Measurements from ENCODE around the gene ELOVL3. TPM values are rescaled to one million over a fixed set of nuclear protein-coding genes. Genes with fewer than 3 reads are reported as not detected.
"Not testable (repeated sequence)": the region's sequence is repeated elsewhere in the genome, so short reads cannot be mapped to it uniquely, and the experiment has no call there.

ELOVL3 gene
- total RNA-seq, result under 1 TPM in 1 of 2 donors, not detected in 1; 0.24 TPM

GRCh38 chr10:102225646-102226541 is at the start of gene ELOVL3:
TSS of gene ELOVL3 (plus strand) at chr10:102226299. CDS start at chr10:102226549, 250 bp downstream.
- TF ChIP-seq CTCF (IDR thresholded peaks at IDR 0.05), result no peak
- H3K36me3 ChIP-seq, result no peaks in the 10 kb centered on the region
- H3K9me3 ChIP-seq, result no peaks in the 10 kb centered on the region
- peaks cover 9% of the 10 kb centered on the region for H3K27me3 ChIP-seq
- intact Hi-C loops (cut with DNase I), result loop anchor here (5.0 kb wide), 1 partner anchor 171 kb away; the partner anchor contains the start of gene NFKB2
- H3K4me3 ChIP-seq, result peak within 1 kb of the TSS; percentile 27
- H3K9ac ChIP-seq (ENCODE audit: low read depth in 2 of 2, low read length in 2 of 2), result peak within 1 kb of the TSS in 1 of 2 donors; percentile 62
- peaks cover 5% of the 10 kb centered on the region for H3K4me1 ChIP-seq
- peak; percentile 95 for DNase-seq
- H3K27ac ChIP-seq, result peak within 1 kb of the TSS; percentile 36

GRCh38 chr10:102184606-102185005 is 41.5 kb upstream of the ELOVL3 start:
- no peak overlapping the region for H3K4me3 ChIP-seq
- no peak overlapping the region for H3K9ac ChIP-seq (ENCODE audit: low read depth in 2 of 2, low read length in 2 of 2)
- DNase-seq, result no peak
- TF ChIP-seq CTCF (IDR thresholded peaks at IDR 0.05), result no peak
- intact Hi-C loops (cut with DNase I), result no loop called here
- H3K4me1 ChIP-seq, result peaks cover 7% of the 10 kb centered on the region
- no peaks in the 10 kb centered on the region for H3K27me3 ChIP-seq
- no peaks in the 10 kb centered on the region for H3K36me3 ChIP-seq
- H3K27ac ChIP-seq, result no peak overlapping the region
- no peaks in the 10 kb centered on the region for H3K9me3 ChIP-seq

GRCh38 chr10:102185272-102185671 is 40.8 kb upstream of the ELOVL3 start:
- H3K4me1 ChIP-seq, result peaks cover 7% of the 10 kb centered on the region
- no peak overlapping the region for H3K27ac ChIP-seq
- no peak overlapping the region for H3K9ac ChIP-seq (ENCODE audit: low read depth in 2 of 2, low read length in 2 of 2)
- intact Hi-C loops (cut with DNase I), result no loop called here
- DNase-seq, result no peak
- H3K27me3 ChIP-seq, result no peaks in the 10 kb centered on the region
- H3K36me3 ChIP-seq, result no peaks in the 10 kb centered on the region
- H3K4me3 ChIP-seq, result no peak overlapping the region
- no peak for TF ChIP-seq CTCF (IDR thresholded peaks at IDR 0.05)
- H3K9me3 ChIP-seq, result no peaks in the 10 kb centered on the region

- H3K36me3 ChIP-seq, result no peaks in the 10 kb centered on the region
- intact Hi-C loops (cut with DNase I), result no loop called here
- H3K4me3 ChIP-seq, result no peak overlapping the region
- no peaks in the 10 kb centered on the region for H3K9me3 ChIP-seq
- H3K4me1 ChIP-seq, result peaks cover 7% of the 10 kb centered on the region
- TF ChIP-seq CTCF (IDR thresholded peaks at IDR 0.05), result no peak
- no peak overlapping the region for H3K9ac ChIP-seq (ENCODE audit: low read depth in 2 of 2, low read length in 2 of 2)
- H3K27me3 ChIP-seq, result no peaks in the 10 kb centered on the region
- no peak for DNase-seq
- no peak overlapping the region for H3K27ac ChIP-seq
These were observed 40.1 kb upstream of the ELOVL3 start for GRCh38 chr10:102185811-102186527.

- Histone ChIP-seq H3K36me3 (no peaks in the 10 kb centered on the region), H3K9me3 (no peaks in the 10 kb centered on the region), H3K27me3 (no peaks in the 10 kb centered on the region), H3K9ac (ENCODE audit: low read depth in 2 of 2, low read length in 2 of 2) (peak overlapping the region in 1 of 2 donors; percentile 1), H3K27ac (no peak overlapping the region), H3K4me3 (no peak overlapping the region), H3K4me1 (peaks cover 7% of the 10 kb centered on the region)
- peak; percentile 23 for DNase-seq
- no peak for TF ChIP-seq CTCF (IDR thresholded peaks at IDR 0.05)
- intact Hi-C loops (cut with DNase I), result no loop called here
These were observed 37.7 kb upstream of the ELOVL3 start for GRCh38 chr10:102188298-102188940.

- peak overlapping the region; percentile 40 for H3K27ac ChIP-seq
- H3K4me3 ChIP-seq; H3K9ac ChIP-seq (ENCODE audit: low read depth in 2 of 2, low read length in 2 of 2); H3K36me3 ChIP-seq; DNase-seq; H3K9me3 ChIP-seq; H3K27me3 ChIP-seq; H3K4me1 ChIP-seq; intact Hi-C loops (cut with DNase I): not testable (repeated sequence)
These were observed 36.9 kb upstream of the ELOVL3 start for GRCh38 chr10:102188941-102189898.

Measured in colonic mucosa (tissue), 4 donors.